NCI-H460 (cell line): ENCODE measurements around the gene ENTREP3. TPM values are rescaled to one million over a fixed set of nuclear protein-coding genes. Genes with fewer than 3 reads are reported as not detected.
A peak's percentile ranks its signal among the peaks of the same experiment; 100 is the strongest.

Experiments
- DNase-seq: peaks from one replicate; pipeline ENCODE4 v3.0.0-alpha.2; 2016; ENCODE audit warnings: low read depth; ENCODE audit errors: extremely low read depth
- total RNA-seq: library from RNA; depleted of rRNA; stranded (reverse); fragments of >200 nt; shearing (Covaris generic); gene quantifications from 2 replicates; pipeline ENCODE4 v1.2.3, GENCODE V29; 2014

Gene ENTREP3
- total RNA-seq, 1 experiment from 2014 or later: 12.6 TPM

- no peak for DNase-seq
Measured at GRCh38 chr1:155282488-155283091, 27.3 kb upstream of the ENTREP3 start.

- no peak for DNase-seq
Measured at GRCh38 chr1:155279268-155279667, 24.0 kb upstream of the ENTREP3 start.

GRCh38 chr1:155278689-155279160 lies 23.4 kb upstream of the ENTREP3 start:
- no peak for DNase-seq

GRCh38 chr1:155277902-155278688 lies 22.8 kb upstream of the ENTREP3 start:
- peak; percentile 44 for DNase-seq

GRCh38 chr1:155277070-155277901 lies 22.0 kb upstream of the ENTREP3 start, which contains the start of gene HCN3:
HCN3 (plus strand) TSS chr1:155277463; CDS start chr1:155277591, 128 bp downstream.
- peak; percentile 98 for DNase-seq

- peak; percentile 96 for DNase-seq
Measured at GRCh38 chr1:155273343-155274245, 18.3 kb upstream of the ENTREP3 start, which contains the start of gene CLK2. CLK2 (minus strand) TSS chr1:155273504; CDS start chr1:155270977, 2,527 bp downstream.

GRCh38 chr1:155272466-155273342 lies 17.4 kb upstream of the ENTREP3 start:
- DNase-seq: no peak

GRCh38 chr1:155269381-155269780 lies 14.1 kb upstream of the ENTREP3 start:
- no peak for DNase-seq

GRCh38 chr1:155268630-155269029 lies 13.3 kb upstream of the ENTREP3 start:
- DNase-seq: no peak

- no peak for DNase-seq
Measured at GRCh38 chr1:155267373-155267772, 12.1 kb upstream of the ENTREP3 start.

GRCh38 chr1:155266553-155266952 lies 11.3 kb upstream of the ENTREP3 start:
- no peak for DNase-seq

- DNase-seq: no peak
Measured at GRCh38 chr1:155263067-155263466, 7.8 kb upstream of the ENTREP3 start.

- peak; percentile 99 for DNase-seq
Measured at GRCh38 chr1:155261852-155262673, 6.8 kb upstream of the ENTREP3 start, which contains the start of gene SCAMP3. SCAMP3 (minus strand) TSS chr1:155262360; CDS start chr1:155262151, 209 bp downstream.

GRCh38 chr1:155261493-155261851 lies 6.2 kb upstream of the ENTREP3 start:
- no peak for DNase-seq

- no peak for DNase-seq
Measured at GRCh38 chr1:155260276-155260675, 5.0 kb upstream of the ENTREP3 start.

- DNase-seq: no peak
Measured at GRCh38 chr1:155256058-155256852, 972 bp upstream of the ENTREP3 start.

- no peak for DNase-seq
Measured at GRCh38 chr1:155254714-155255242, 505 bp downstream of the ENTREP3 start.
